SIG-M5 (cell line): Measurements from ENCODE around the gene MEN1.

Experiments
- DNase-seq: peaks from one replicate; lab custom pipeline; 2025; lab: John Stamatoyannopoulos, UW

The MEN1 gene

GRCh38 chr11:64778473-64779298, 31.7 kb downstream of the MEN1 start, which contains the start of gene SF1:
Gene SF1 (minus strand): TSS chr11:64778542. CDS start chr11:64778392, 150 bp downstream.
- DNase-seq, result peak; percentile 100

- DNase-seq, result no peak
These were observed 32.2 kb downstream of the MEN1 start for GRCh38 chr11:64778223-64778472.

GRCh38 chr11:64777449-64778222, 32.7 kb downstream of the MEN1 start:
- DNase-seq, result no peak

- DNase-seq, result no peak
These were observed 33.5 kb downstream of the MEN1 start for GRCh38 chr11:64776875-64777274.

- DNase-seq, result no peak
These were observed 33.9 kb downstream of the MEN1 start for GRCh38 chr11:64776425-64776824.

GRCh38 chr11:64774144-64774543, 36.2 kb downstream of the MEN1 start:
- no peak for DNase-seq

- DNase-seq, result no peak
These were observed 37.9 kb downstream of the MEN1 start for GRCh38 chr11:64772303-64773018.

- DNase-seq, result no peak
These were observed 38.5 kb downstream of the MEN1 start for GRCh38 chr11:64771861-64772260.

GRCh38 chr11:64770120-64770519, 40.2 kb downstream of the MEN1 start:
- no peak for DNase-seq

- DNase-seq, result no peak
These were observed 41.1 kb downstream of the MEN1 start for GRCh38 chr11:64769283-64769682.

- DNase-seq, result no peak
These were observed 42.1 kb downstream of the MEN1 start for GRCh38 chr11:64768300-64768694.

GRCh38 chr11:64767344-64768299, 42.7 kb downstream of the MEN1 start:
- DNase-seq, result no peak

GRCh38 chr11:64766881-64767280, 43.5 kb downstream of the MEN1 start:
- DNase-seq, result no peak

GRCh38 chr11:64765851-64766665, 44.3 kb downstream of the MEN1 start:
- DNase-seq, result no peak

GRCh38 chr11:64765291-64765850, 45.0 kb downstream of the MEN1 start:
- DNase-seq, result no peak

GRCh38 chr11:64764753-64765152, 45.6 kb downstream of the MEN1 start:
- DNase-seq, result no peak

- no peak for DNase-seq
These were observed 46.2 kb downstream of the MEN1 start for GRCh38 chr11:64764040-64764611.

- no peak for DNase-seq
These were observed 46.8 kb downstream of the MEN1 start for GRCh38 chr11:64763526-64764039.

- no peak for DNase-seq
These were observed 47.5 kb downstream of the MEN1 start for GRCh38 chr11:64762674-64763525.
